HG02642 (cell line): ENCODE results near the gene P2RX2.
"Not testable (repeated sequence)": the region's sequence is repeated elsewhere in the genome, so short reads cannot be mapped to it uniquely, and the experiment has no call there.

ENCODE experiments used
- ATAC-seq: cut with Tn5 transposase; IDR thresholded peaks from one replicate; pipeline ENCODE4 v1.9.1; 2021; ENCODE audit warnings: mild to moderate bottlenecking; ENCODE audit not compliant: unreplicated experiment, poor library complexity

The P2RX2 gene

DNA sequence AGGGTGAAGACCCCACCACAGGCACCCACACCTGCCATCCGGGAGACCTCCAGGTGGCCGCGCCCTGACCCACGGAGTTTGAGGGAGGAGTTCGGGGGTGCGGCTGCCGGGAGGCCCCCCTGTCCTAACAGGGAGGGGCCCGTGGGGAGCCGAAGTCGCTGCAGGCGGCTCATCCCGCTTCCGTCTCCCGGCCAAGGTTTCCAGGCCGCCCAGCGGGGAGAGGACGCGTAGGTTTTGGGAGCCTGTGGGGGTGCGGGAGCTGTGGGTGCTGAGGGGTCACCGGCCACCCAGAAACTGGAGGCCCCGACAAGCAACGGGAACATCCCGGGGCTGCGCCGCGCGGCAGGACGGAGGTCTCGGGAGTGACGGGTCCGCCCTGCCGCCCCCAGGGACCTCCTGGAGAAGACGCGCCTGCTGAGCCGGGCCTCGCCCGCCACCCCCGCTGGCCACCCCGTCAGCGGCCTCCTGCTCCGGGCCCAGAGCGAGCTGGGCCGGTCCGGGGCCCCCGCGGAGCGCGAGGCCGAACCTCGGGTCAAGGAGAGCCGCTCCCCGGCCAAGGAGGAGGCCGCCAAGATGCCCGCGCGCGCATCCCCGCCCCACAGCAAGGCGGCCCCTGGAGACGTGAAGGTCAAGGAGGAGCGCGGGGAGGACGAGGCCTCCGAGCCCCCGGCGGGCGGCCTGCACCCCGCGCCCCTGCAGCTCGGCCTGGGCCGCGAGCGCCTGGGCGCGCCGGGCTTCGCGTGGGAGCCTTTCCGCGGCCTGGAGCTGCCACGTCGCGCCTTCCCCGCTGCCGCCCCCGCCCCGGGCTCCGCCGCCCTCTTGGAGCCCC, 35.8 kb upstream of the P2RX2 start:
- no peak for ATAC-seq

DNA sequence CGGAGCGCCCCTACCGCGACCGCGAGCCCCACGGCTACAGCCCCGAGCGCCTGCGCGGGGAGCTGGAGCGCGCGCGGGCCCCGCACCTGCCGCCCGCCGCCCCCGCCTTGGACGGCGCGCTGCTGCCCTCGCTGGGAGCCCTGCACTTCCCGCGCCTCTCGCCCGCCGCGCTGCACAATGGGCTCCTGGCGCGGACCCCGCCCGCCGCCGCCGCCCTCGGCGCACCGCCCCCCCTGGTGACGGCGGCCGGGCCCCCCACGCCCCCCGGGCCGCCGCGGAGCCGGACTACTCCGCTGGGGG, 35.2 kb upstream of the P2RX2 start:
- ATAC-seq = no peak

DNA sequence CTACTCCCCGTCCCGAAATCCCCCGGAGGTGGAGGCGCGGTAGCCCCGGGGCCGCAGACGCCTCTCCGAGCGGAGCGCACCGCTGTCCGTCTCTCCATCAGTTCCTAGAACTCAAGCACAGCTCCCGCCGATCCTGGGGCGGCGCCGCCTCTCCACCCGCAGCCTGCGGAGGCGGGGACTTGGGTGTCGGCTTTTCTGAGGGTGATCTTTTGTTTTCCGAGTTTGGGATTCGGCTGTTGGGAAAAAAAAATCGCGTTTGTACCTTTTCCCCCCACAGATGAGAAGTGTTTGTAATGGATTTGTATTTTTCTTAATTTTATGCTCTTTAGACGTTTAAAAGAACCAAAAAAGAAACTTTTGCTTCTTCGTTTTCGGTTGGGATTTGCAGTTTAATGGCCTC, 34.8 kb upstream of the P2RX2 start:
- no peak for ATAC-seq

DNA sequence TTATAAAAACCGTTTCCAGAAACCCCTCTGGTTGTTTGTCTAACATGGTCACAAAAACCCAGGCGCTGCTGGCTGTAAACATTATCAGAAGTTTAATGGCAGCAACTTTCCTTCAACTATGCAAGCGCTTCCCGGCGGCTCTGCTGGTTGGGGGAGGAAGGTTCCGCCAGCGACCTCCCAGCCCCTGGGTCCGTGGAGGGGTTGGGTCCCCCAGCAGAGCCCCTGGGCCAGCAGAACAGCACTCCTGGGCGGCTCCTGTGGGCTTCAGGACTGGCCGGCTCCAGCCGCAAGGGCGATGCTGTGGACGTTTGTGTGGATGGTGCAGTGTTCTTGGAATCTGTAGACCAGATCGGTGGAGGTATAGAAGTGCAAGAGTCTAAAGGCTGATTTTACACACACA, 34.1 kb upstream of the P2RX2 start:
- no peak for ATAC-seq

DNA sequence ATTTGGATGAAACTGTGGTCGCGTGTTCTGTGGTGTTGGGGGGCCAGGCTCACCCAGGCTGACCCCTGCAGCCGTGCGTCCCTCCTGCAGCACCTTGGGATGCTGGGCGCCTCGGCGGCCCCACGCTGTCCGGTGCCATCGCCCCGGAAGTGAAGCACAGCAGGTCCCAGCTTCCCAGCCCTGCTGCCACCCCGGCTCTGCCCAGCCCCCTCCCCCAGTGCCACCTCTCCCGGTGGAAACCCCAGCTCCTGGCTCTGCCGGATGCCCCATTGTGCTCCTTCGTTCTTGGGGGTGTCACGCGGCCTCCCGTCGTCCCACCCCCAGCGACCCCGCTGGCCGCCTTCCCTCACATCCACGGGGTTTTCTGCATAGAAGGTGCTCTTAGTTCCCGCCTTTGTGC, 33.4 kb upstream of the P2RX2 start:
- ATAC-seq = no peak

DNA sequence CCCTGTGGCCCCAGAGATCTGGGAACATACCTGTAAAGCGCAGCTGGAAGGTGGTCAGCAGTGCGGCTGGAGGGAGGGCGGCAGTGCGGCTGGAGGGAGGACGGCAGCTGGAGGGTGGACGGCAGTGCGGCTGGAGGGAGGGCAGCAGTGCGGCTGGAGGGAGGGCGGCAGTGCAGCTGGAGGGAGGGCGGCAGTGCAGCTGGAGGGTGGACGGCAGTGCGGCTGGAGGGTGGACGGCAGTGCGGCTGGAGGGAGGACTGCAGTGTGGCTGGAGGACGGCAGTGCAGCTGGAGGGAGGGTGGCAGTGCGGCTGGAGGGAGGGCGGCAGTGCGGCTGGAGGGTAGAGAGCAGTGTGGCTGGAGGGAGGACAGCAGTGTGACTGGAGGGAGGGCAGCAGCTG, 31.6 kb upstream of the P2RX2 start:
- no peak for ATAC-seq

DNA sequence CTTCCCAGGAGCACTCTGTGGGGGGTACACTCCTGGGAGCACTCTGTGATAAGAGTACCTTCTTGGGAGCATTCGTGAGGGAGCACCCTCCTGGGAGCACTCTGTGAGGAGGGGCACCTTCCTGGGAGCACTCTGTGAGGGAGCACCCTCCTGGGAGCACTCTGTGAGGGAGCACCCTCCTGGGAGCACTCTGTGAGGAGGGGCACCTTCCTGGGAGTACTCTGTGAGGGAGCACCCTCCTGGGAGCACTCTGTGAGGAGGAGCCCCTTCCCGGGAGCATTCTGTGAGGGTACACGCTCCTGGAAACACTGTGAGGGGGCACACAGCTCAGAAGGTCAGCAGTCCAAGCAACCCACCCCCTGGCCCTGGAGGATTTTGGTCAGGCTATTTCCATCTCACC, 30.8 kb upstream of the P2RX2 start:
- ATAC-seq = no peak

DNA sequence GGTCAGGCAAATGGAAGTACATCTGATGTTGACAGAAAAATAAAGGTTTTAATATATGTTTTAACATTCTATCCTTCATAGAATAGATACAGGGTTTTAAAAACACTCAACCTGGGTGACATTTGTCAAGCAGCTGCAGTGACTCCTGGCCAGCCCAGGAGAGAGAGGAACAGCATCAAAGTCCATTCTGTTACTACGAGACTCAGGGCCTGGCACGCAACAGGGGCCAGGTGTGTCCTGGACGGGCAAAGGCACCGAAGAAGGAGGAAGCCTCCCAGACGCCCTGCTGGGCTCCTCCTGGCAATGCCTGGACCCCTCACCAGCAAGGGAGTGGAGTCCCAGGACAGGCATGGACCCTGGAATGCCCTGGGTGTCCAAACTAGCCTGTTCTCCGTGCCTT, 30.3 kb upstream of the P2RX2 start:
- no peak for ATAC-seq

DNA sequence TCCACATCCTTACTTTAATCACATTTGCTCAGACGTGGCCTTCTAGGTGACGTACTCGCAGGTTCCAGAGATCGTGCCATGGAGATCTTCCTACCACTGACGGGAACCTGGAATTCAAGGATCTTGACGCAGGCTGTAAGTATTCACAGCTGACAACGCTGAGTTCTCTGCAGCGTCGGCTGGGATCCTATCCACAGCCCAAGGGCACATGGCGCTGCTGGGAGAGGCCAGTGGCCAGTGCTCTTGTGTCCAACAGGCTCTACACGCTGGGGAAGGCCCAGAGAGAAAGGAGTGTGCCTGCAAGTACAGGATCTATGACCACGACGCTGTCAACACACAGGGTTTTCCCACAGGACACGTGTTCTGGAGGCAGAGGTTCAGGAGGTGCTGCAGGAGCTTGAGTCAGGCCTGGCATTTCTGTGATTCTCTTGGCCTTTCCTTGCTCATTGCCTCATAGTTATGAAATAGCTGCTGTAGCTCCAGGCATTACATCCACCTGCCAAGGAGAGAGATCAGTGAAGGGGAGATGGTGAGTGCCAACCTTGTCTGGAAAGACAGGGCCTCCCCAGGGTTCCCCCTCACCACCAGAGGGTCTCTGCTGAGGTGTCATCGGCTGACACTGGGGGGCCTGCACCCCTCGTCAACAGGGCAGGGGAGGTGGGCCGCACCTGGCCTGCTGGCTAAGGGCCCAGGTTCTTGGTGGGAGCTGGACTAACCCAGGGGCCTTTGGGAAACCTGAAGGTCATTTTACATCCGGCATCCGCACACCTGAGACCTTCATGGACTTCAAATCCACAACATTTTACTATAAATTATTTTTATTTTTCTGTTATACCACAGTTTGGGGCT, 29.5 kb upstream of the P2RX2 start:
- no peak for ATAC-seq

DNA sequence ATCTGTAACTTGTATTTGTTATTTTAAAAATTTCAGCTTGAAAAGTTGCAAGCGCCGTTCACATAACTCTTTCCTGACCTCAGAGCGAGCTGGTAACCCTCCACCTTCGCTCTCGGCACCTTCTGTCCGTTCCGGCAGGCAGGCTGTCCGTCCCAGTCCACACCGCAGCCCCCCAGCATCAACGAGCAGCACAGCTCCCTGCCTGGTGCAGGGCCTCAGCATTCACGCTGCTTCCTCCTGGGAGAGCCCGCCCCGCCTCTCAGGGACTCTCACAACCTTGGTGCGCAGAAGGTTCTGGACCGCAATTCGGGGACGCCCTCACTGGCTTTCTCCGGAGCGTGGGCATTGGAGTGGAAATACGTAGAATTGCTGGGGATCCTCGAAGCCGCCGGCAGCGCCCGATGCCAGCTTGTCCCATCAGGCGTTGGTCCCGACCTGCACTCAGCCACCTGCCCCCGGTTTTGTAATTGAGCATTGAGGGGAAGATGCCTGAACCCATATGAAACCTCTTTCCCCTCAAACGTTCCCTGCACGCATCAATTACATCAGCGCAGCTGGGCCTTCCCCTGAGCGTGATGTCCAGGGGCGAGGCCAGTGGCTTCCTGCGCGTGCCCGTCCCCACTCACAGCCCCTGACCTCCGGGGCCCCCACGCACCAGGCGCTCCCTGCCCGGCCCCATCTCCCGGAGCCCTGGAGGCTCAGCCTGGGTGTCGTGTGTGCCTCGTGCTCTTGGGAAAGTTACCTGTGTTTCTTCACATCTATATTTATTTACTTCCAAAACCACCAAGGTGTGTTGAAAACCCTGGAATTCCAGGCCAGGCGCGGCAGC, 27.3 kb upstream of the P2RX2 start:
- no peak for ATAC-seq

DNA sequence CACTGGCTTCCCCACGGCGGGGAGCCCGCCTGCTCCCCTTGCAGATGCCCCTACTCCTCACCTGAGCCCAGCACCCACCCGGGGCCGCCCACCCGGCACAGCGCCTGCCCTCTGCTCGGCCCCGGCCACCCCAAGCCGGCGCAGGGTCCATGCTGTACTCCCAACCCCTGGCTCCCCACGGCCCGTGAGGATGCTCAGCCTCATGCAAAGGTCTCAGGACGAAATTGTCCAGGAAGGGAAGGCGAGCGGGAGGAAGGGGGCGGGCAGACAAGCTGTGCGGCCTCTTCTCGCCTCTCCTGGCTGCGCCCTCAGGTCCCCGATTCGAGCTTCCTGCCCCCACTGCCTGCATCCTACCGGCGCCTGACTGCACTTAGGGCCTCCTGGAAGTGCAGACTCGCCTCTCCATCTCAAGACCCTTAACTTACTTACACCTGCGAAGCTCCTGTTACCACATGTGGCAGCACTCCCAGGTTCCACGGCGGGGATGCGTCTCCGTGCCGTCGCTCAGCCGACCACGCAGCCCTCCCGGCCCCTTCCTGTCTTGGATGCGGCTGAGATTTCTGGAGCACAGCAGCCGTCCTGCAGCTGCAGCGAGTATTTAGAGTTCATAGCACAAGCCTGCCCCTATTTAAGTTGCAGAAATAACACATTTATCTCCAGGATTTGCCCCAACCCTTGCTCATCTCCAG, 26.1 kb upstream of the P2RX2 start:
- ATAC-seq = no peak

DNA sequence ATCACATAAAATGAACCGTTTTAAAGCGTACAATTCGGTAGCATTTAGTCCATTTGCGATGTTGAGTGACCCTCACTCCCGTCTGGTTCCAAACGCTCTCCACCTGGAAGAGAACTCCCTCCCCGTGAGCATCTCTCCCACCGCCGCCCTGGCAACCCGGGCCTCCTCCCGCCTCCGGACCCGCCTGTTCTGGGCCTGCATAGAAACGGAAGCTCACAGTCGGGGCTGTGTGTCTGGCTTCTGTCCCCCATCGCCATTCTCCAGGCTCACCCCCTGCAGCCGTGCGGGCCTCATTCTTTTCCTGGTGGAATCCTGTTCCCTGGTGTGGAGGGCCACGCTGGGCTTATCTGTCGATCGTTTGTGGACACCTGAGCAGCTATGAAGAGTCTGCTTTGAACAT, 25.5 kb upstream of the P2RX2 start:
- ATAC-seq = no peak

DNA sequence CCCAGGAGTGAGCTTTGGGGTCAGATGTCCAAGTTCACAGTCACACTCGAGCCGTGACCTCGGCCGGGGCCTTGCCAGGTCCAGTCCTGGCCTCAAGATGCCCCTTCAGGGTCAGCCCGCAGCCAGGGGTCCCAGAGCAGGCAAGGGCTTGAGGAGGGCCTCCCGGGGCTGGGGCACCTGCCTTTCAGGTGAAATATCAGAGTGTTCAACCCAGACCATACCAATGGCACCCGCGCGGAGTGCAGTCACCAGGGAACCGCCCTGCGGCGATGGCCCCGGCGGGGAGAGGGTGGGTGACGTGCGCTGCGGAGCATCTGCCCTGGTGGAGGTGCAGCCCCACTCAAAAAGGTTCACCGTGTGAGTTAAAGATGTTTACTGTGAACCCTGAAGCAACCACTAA, 25.1 kb upstream of the P2RX2 start:
- ATAC-seq = no peak

DNA sequence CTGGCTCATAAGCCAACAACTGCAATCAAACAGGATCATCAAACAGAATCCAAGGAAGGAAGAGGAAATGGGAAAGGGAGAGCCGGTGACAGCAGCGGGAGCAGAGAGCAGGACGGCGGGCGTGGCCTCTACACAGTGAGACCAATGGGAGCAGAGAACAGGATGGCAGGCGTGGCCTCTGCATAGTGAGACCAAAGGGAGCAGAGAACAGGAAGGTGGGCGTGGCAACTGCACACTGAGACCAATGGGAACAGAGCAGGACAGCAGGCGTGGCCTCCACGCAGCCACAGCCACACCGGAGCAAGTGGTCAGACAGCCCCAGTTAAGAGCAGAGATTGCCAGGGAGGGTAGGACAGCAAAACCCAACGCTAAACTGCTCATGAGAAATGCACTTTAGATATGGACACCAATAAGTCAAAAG, 24.6 kb upstream of the P2RX2 start:
- peak; percentile 72 for ATAC-seq

DNA sequence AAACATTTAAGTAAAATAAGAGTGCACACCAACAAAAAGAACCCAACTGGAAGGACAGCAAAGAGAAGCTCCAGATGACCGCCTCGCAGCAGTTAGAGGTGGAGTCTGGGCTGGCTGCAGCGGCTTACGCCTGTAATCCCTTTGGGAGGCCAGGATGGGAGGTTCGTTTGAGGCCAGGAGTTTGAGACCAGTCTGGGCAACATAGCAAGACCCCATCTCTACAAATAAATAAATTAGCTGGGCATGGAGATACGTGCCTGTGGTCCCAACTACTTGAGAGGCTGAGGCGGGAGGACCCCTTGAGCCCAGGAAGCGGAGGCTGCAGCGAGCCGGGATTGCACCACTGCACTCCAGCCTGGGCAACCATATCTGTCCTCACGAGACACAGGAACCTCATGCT, 23.4 kb upstream of the P2RX2 start:
- no peak for ATAC-seq

DNA sequence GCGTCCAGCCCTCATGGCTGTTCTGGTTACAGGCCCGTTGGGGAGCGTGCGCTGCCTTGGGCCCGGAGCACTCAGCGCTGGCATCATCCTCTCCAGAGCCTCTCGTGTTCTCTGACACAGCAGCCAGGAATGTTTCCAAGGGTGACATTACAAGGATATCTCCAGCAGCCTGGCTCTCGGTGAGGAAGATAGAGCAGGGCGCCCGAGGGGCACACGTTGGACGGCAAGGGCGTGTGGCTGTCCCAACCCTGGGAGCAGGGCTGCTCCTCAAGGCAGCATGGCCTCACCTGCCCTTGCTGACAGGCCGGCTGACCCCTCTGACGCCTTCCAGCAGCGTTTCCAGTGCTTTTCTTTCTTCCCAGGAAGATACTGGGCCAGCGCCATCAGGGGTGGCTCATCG, 22.6 kb upstream of the P2RX2 start:
- ATAC-seq = no peak

DNA sequence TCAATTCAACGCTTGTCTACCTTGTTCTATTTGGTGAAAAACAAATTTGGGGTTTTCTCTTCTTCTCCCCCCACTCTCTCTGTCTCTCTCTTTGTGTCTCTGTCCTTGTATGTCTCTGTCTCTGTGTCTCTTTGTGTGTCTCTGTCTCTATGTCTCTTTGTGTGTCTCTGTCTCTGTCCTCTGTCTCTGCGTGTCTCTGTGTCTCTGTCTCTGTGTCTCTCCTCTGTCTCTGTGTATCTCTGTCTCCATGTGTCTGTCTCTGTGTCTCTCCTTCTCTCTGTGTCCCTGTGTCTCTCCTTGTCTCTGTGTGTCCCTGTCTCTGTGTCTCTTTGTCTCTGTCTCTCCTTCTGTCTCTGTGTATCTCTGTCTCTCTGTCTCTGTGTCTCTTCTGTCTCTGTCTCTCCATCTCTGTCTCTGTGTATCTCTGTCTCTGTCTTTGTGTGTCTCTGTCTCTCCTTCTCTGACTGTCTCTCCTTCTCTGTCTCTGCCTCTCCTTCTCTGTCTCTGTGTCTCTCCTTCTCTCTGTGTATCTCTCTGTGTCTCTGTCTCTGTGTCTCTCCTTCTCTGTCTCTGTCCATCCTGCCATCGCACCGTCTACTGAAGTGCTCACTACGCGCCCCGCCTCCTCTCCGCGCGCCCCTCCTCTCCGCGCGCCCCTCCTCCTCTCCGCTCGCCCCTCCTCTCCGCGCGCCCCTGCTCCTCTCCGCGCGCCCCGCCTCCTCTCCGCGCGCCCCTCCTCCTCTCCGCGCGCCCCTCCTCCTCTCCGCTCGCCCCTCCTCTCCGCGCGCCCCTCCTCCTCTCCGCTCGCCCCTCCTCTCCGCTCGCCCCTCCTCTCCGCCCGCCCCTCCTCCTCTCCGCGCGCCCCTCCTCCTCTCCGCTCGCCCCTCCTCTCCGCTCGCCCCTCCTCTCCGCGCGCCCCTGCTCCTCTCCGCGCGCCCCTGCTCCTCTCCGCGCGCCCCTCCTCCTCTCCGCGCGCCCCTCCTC, 21.0 kb upstream of the P2RX2 start:
- no peak for ATAC-seq

DNA sequence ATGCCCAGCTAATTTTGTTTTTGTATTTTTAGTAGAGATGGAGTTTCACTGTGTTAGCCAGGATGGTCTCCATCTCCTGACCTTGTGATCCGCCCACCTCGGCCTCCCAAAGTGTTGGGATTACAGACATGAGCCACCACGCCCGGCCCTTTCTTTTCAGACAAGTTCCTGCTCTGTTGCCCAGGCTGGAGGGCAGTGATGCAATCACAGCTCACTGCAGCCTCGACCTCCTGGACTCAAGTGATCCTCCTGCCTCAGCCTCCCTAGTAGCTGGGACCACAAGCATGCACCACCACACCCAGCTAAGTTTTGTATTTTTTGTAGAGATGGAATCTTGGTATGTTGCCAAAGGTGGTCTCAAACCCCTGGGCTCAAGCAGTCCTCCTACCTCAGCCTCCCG, 19.1 kb upstream of the P2RX2 start:
- not testable (repeated sequence) for ATAC-seq
